ENCODE data around the gene LRTM1.

The LRTM1 gene

DNA sequence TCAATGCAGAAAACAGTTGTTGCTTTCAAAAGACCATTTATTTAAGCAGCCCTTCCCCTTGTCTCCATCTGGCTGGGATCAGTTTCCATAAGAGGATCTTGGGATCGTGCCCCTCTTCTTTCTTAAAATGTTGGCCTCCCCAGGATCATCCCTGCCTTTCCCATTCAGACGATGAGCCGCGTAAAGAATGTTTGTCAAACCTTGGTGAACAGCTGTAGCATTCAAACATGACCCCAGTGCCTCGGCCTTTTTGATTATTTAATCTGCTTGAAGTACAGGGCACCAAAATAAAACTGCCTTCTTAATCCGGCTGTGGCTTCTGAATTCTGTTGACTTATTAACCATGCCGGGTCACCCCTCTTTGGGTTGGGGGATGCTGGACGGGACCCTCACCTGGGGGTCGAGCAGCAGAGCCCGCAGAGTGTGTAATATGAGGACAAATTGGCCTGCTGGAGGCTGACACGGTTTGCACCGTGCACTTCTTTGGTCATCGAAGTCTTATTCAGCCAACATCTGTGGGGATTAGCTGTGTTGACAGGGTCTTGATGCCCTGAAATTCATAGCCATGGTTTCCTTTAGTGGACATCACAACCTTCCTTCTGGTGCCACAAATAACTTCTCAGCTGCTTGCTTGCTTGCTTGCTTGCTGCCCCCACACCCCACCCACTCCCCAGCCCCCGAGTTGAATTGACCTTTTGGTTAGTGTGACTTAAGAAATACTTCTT is at the start of gene LRTM1:
Gene LRTM1, minus strand, starts transcription at position 14 of the 725 bp plus-strand sequence. CDS start 148 bp downstream, outside the sequence.
- no peak for DNase-seq (ENCODE audit: low read depth)

DNA sequence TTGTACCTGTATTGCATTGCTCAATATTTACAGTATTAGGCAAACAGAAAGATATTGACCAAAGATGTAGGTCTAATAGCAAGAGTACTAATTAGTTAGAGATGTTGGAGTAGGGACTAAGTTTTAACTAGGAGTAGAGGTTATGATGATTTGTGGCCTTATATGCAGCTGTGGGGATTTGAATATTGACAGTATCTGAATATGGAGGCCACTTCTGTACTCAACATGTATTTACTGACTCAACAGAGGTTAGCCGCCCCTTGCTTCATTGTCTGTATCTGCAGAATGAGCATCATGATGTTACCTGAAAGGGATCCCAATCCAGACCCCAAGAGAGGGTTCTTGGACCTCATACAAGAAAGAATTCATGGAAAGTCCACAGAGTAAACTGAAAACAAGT is 49.6 kb upstream of the LRTM1 start:
- DNase-seq (ENCODE audit: low read depth): no peak

DNA sequence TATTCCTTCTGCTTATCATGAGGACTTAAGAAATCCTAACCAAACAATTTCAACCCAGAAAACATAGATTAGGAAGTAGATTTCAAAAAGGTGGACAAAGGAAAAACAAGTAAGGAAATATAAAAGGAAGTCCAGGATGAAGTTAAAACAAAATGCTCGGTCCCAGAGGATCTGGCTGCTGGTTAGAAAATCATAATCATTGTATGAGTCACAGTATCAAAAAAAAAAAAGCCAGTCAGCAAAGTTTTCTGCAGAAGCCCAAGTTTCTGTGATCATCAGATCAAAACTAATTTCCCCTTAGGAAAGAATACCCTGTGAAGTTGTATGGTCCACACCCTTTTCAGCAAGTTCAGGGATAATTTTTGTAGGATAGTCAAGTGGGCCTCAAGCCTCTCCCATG is 43.0 kb upstream of the LRTM1 start:
- DNase-seq (ENCODE audit: low read depth): no peak

DNA sequence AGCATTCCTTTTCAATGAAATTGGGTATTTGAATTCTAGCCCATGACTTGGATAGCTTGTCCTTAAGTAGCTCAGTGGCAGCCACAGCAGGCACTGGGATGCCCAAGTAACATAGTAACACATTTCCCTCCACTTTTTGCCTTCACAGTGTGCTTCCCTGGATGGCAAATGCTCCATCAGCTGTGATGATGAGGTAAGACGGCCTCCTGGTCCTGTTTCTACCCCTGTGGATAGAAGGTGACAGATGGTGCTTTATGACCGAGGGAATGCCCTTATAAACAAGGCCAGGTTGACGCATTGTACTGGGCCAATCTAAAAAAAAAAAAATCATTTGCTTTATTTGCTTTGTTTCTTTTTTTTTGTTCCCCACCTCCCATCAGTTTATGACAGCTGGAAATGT is 41.8 kb upstream of the LRTM1 start:
- DNase-seq (ENCODE audit: low read depth): no peak

DNA sequence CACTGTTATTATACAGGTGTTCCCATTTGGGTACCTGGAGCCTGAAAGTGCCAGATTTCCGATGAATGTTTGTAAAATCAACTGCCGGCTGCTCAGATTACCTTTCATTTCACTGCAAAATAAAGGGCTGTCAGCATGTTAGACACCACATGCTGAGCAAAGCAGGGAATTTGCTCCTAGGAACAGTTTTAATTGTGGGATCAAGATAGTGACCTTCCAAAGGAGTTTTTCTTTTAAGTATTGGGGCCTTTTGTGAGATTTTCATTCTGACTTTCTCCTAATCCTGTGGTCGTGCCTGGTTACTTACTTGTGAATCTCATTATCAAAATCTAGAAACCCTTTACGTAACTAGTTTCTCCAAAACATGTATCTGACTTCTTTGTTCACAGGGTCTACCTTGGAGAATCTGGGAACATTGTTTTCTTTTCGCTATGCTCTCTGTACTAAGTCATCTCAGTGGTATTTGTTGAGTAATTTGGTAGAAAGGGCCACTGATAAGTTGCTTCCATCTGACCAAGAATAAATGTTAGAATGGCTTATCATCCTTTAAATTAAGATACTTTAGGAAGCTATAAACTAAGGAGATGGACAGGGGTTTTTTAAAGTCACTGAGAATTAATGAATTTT is 40.8 kb upstream of the LRTM1 start:
- no peak for DNase-seq (ENCODE audit: low read depth)

DNA sequence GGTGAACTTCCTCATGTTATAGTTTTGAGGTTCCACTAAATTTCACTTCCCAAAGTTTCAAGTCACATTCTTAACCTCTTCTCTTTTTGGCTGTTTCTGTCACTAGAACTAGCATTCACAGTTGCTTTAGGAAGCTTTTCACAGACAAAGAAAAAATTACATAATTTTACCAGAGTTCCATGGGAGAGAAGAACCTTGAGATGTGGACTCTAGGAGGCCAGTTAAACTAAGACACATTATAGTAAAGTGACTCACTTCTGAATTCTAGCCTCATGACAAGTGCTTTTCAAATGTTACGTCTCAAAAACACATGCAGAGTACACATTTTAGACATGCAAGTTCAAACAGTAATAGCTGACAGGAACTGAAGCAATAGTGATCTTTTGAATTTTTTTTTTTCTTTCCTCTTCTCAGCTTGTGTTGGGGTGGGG is 39.9 kb upstream of the LRTM1 start:
- no peak for DNase-seq (ENCODE audit: low read depth)

DNA sequence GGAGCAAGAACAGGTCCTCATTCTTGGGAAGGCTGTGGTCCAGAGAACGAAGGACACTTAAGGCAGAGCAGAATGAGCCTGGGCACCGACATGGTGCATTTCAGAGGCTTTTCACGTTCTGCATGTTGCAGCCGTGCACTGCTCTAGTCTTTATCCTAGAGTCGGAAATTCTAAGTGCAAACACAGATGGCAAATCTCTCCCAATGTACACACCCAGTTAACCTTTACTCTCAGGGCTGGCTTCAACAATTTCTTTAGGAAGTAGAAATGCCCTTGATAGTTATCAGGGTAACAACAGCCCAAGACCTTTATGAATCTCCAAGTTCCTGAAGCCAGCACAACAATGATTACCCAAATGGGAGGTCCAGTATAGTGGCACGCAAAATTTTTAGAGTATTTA is 39.1 kb upstream of the LRTM1 start:
- DNase-seq (ENCODE audit: low read depth): no peak

DNA sequence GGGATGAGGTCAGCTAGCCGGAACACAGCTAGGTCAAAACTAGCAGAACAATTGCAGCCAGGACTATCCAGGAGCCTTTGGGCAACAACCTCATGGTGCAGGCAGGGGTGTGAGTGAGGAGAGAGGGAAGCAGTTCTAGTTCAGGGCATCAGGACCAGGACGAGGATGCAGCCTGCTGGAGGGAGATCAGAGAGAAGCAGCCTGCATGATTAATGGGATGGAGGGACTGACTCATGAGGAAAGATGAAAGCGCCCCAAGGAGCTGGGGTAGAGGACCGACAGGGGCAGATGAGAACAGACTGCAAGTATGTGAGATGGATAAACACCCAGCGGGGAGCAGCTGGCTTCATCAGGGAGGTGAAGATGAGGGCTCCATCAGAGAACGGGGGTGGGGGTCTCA is 37.9 kb upstream of the LRTM1 start:
- DNase-seq (ENCODE audit: low read depth): no peak

DNA sequence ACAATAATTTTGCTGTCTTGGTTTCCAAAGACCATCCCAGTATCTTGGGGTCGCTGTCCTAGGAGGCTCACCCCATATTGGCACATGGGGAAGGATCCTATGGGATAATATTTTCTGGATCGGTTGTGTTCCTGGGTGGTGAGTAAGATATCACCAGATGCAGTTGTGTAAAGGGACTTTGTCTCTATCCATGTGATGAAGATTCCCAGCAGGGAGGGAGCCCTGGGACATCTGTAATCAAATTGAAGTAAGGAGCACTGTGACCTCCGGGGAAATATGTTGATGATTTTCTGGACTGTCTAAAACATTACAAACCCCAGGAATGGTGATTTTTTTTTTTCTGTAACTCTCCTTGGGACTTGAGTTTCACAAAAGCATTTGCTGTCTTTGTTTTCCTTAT is 36.2 kb upstream of the LRTM1 start:
- no peak for DNase-seq (ENCODE audit: low read depth)

DNA sequence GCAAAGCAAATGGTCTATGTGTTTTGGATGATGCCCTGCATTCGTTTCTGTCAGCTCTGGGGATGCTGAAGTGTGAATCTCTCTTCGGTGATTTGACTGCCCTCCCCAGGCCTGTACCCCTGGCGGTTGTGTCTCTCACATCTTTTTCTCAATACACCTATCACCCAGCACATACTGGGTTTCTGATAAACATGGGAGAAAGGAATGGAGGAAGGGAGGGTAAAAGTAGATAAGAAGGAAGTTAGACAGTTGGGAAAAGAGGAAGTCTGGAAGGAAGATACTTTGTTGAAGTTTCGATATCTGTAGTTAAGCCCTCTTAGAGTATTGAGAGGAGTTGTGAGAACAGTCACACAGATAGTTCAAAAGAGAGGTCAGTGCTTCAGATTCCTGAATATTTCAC is 35.8 kb upstream of the LRTM1 start:
- no peak for DNase-seq (ENCODE audit: low read depth)

DNA sequence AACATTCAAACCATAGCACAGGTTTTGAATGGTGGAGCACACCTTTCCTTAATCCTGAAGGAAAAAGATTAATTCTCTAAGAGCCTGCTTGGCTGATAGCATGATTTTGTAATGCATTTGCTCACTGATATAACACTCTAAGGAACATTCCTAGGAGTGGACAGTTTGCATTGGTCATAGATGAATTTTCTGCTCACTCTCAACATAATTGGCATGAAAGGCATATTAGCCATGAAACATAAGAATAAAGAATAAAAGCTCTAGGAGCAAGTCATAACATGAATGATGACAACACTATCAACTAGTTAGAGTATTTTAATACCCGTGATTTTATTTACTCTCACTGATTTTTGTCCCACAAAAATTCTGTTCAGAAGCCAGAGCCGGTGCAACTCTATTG is 34.3 kb upstream of the LRTM1 start:
- no peak for DNase-seq (ENCODE audit: low read depth)

DNA sequence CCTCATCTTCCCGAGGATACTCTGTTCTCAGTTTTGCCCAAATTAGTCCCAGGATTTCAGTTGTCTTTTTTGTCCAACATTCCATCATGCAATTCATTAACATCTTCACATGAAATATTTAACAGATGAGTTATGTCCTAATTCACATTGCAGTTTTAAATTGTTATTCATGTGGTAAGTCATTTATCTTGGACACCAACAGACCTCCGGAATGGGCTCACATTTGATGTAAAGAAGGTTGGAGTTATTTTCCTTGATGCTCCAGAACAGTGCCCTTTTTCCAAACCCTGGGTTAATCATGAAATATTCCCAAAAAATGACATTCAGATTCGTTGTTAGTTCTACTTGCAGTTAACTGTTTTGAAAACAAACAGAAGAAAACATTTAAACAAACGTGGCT is 32.8 kb upstream of the LRTM1 start:
- DNase-seq (ENCODE audit: low read depth): no peak

DNA sequence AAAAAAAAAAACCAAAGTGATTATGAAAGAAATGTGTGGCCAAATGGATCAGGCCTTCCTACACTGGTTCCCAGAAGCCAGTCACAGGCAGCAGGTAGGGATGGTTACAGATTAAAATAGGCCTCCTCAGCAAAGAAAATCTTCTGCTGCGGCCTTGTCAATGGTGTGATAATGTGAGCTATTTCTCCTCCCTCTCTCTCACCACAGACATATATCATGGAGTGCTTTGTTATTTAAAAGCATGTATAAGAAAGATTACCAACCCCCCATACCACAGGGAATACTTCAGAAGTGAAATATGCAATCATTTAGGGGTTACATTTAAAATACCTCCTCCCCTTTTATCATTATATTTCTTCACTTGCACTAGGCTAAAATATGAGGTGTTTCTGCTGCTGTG is 32.2 kb upstream of the LRTM1 start:
- no peak for DNase-seq (ENCODE audit: low read depth)

DNA sequence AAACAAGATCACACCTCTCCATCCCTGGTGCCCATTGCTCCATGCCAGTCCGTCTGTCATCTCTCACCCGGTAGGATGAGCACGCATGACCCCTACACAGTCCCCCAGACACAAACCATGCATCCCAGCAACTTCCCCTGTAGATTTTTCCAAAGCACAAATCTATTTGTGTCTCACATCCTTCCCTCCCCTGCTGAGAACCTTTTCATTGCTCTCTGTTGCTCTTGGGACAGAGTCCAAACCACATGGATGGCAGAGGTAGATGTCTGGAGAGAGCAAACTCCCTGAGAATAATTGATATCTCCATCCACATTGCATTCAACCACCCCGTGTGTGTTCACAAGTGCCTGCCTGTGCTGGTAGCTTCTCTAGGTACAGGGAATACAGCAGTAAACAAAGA is 29.9 kb upstream of the LRTM1 start:
- DNase-seq (ENCODE audit: low read depth): no peak

DNA sequence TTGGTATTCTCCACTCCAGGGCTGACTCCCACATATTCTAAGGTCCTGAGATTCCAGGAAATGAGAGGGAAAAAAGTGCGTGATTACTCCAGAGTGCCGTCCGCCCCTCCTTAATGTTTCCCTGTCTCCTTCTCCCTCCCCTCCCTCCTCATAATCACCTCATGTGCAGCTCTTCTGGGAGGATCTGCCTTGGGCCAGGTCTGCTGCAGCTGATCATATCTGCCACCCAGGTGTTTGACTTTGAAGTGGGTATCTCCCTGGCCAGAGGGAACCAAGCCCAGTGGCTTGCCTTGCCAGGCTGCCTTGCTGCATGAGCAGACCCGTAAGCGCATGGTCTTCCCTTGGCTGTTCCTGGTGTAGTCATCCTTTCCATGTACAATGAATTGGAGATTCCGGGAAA is 28.1 kb upstream of the LRTM1 start:
- DNase-seq (ENCODE audit: low read depth): no peak

DNA sequence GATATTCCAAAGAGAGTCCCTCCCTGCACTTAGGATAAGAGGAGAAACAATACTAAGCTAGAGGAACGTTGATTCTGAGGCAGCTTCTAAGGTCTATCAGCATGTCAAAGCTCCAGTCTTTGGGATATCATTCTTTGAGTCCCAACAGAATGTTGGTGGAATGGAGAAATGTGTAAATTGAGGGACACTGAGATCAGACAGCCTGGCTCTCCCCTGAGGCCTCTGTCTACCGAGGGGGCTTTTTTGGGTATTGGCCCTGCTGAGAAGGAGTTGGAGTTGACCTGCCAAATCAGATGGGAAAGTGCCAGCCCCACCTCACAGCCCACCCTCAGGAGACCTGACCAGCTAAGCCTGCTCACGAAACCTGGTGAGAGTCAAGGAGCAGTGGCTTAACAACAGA is 27.6 kb upstream of the LRTM1 start:
- no peak for DNase-seq (ENCODE audit: low read depth)

DNA sequence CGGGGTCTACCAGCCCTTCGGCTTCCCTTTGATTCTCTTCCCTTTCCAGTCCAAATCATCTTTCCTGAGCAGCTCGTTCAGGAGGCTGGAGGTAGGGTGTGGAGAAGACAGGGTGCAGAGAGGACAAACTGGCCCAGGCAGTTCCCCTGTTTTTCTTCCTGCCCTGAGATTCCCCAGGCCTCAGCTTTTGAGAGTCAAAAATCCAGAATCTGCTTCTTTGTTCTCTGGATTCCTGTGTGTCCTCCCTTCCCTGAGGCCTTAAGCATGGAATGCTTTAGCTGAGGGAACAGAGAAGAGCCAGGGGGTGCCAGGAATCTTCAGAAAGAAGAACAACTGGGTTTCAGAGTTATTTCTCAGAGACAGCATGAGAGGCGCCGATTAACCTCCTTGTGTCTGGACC is 26.7 kb upstream of the LRTM1 start:
- no peak for DNase-seq (ENCODE audit: low read depth)

DNA sequence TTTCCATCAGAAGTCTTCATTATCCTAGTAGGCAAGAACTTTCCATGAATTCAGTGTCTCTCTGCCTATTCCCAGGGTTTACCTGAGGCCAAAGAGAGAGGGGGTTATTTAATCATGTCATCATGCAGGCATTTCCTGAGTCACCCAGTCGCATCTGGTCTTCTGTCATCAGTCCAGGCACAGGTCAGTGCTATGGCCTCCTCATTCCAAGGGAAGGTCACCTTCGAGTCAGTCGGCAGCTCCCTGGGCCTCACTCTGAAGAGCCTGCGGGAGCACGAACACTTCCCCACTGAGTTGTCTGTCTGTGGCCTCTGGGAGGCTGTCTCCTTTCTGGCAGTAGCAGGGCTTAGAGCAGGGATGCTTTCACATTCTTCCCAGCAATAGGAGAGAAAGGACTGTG is 26.2 kb upstream of the LRTM1 start:
- no peak for DNase-seq (ENCODE audit: low read depth)

DNA sequence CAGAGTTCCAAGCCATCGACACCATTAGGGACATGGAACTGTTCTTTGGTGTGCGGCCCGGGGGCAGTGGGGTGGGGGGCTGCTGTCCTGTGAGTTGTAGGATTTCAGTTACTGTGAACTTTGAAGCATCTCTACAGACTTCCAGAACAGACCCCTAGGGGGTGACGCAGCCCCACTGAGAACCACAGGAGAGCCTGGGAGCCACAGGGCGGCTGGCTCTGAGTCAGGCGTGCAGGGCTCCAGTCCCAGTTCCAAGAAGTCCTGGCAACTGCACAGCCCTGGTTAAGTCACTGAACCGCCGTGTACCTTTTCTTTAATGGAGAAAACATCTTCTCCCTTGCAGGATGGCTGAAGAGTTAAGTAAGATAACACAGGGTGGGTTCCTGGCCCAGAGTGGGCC is 23.5 kb upstream of the LRTM1 start:
- DNase-seq (ENCODE audit: low read depth): no peak

DNA sequence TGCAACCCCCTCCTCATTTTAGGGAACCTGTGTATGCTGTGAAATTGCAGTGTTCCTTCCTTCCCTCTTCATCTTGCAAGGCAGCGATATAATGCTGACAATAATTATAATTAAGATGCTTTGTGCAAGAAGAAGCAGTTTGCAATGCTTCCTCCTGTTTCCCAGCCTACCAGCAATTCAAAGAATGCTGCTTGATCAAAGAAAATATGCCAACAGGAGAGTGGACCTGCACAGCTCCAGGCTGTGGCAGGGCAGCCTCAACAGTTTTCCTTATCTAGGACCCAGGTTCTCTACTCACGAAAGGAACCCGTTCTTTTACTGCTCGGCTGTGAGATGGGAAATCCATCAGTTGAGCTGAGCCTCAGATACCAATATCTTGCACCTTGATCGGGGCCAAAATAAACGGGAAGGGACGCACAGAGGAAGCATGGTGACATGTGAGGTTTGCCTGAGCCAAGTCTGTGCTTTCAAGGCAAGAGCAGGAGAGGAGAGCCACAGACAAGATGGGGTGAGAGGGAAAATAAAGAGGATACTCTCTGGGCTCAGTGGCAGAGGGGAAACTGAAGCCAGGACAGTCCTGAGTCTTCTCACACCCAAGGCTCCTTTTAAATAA is 22.6 kb upstream of the LRTM1 start:
- no peak for DNase-seq (ENCODE audit: low read depth)

DNA sequence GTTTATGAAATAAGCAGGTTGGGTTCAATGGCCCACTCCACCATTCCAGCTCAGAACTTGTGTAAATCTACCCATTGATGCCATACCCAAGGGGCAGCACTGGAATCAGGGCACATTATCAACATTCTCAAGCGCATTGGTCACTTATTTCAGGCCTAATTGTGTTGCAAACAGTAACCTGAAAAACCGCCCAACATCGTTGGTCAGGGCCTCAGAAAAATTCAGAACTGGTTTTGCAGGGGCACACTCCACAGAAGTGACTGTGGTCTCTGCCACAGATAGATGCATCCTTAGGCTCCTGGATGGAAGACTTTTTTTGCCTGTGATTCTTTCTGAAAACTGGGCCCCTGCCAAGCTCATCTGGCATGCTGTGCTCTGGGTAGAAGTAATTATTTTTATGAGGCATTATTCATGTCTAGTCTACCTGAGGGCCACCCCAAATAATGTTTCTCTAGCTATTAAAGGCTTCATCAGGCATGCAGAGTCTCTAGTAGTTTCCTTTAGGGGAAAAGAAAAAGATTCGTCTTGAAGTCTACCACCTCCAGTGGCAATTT is 21.7 kb upstream of the LRTM1 start:
- no peak for DNase-seq (ENCODE audit: low read depth)

DNA sequence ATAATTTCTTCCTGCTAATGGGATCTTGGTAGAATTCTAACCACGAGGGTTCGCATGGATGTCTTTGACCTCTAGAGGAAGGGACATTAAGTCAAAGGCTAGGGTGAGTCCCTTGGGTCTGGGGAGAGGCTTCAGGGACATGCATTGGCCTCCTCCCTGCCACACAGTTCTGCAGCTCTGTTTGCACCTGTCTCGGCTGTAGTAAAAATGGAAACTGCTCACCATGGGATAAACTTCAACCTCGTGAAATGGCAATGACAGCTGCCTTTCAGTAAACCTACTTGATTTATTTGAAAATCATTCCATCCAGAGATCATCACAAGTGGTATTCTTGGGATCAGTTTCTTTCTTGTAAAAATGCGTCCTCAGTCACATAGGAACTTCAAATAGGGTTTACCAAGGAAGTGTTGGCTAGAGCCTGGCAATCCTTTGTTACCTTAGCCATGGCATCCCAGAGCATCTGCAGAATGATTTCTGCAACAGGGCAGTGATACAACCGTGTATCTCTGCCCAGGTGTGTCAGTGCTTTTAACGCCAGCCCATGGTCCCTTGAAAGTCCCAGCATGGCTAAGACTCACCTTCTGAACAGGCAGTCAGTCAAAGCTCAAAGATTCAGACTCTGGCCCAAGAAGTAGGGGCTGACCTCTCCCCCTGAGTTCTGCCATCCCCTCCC is 14.0 kb upstream of the LRTM1 start:
- no peak for DNase-seq (ENCODE audit: low read depth)

DNA sequence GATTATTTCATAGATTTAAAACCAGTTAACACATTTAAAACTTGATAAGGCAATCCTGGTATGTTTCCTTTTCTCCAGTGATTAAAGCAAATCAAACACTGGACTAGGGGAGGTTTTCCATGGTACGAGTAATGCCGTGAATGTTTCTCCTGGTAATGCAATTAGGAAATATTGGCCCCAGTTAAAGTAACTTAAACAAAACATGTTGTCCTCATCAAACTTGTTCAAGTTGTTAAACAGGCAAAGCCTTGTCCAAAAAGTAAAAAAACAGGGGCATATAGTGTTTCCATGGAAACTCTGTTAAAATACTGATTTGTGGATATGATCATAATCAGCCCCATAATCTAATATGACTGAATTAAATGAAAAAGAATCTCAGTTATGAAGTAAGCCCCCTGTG is 13.1 kb upstream of the LRTM1 start:
- no peak for DNase-seq (ENCODE audit: low read depth)

All from activated T-helper 1 cell treated with Interleukin-2 at 50 U/mL for 16 hours (primary cell).